ENCODE results near the gene IQSEC1.

IQSEC1 gene

DNA sequence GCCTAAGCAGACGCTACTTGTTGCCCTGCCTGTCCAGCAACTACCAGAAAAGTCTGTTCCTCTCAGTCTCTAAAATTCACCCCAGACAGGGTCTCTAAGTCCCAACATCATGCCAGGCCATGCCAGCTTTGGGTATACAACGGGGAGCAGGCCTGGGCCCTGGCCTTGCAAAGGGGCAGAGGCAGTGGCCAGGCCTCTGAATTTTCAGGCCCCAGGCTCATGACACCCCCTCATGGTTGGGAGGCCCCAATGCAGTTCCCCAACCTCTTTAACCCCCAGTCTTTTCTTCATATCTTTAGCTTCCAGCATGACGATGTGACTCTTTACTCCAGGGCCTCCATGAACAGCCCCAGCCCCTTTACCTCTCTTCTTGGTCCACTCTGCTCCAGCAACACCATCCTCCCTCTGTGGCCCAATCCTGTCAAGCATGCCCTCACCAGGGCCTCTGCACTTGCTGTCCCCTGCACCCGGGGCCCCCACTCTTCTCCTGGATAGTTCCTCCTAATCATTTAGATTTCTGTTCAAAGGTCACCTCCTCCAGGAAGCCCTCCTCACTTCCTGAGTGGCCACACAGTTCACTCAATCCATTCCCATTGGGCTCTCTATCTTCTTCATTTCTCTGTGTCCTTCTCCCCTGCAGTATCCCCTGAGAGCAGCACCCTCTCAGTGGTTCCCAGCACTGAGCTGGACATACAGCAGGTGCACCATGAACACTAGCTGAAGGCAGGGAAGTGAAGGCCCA, 4.8 kb downstream of the IQSEC1 start:
- no peak for DNase-seq (ENCODE audit: low read depth)

DNA sequence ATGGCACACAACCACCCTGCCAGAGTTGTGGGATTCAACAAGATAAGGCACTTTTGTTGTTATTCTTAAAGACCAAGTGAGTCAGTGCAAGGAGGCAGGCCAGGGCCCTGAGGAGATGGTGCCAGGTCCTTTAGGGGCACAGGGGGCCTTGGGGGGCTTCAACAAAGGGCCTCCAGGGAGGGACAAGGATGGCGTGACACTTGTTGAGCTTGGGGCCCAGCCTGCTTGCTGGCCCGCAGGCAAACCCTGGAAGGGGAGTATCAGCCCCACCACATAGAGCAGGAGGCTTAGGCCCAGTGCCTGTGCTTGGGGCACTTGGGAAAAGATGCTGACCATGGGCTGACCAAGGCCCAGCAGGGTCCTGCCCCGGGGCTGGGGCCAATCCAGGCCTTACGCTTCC, 5.5 kb downstream of the IQSEC1 start:
- DNase-seq (ENCODE audit: low read depth): no peak

DNA sequence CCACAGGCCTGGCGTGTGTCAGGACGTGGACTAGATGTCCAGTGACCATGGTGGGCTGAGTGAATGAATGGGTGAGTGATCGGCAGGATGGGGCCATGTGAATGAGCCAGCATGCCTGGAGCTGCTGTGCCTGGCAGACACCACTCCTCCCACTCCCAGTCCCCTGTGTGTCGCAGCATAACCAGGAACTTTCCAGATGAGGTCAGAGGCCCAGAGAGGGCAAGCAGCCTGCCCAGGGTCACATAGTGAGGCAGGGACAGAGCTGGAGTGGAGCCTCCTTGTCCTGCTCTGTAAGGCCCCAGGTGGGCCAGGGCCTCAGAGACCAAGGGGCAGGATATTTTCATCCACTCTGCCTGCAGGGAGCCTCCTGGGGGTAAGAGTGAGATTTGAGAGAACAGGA, 6.4 kb downstream of the IQSEC1 start:
- no peak for DNase-seq (ENCODE audit: low read depth)

DNA sequence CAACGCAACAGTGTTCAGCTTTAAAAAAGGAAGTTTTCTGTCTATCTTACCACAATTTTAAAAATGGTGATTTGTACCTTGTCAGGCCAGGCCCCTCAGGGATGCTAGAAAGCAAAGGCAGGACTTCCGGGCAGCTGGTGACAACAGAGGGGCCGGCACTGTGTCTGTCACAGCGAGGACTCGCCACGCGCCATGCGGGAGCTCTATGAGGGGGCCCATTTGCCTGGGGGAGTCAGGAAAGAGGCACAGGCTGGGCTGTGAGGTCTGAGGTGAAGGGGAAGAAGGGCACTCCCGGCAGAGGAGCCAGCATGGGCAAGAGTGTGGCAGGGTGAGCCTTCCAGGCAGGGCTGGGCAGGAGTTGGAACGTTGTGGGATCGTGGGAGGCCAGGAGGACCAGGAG, 7.0 kb downstream of the IQSEC1 start:
- no peak for DNase-seq (ENCODE audit: low read depth)

DNA sequence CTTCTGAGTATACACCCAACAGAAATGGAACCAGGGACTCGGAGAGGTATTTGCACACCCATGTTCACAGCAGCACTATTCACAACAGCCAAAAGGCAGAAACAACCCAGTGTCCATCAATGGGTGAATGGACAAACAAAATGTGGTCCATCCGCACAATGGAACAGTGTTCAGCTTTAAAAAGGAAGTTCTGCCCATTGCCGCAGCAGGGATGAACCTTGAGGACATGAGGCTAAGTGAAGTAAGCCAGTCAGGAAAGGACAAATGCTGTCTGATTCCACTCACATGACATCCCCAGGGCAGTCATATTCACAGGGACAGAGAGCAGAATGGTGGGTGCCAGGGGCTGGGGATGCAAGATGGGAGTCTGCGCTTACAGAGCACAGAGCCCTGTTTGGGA, 7.5 kb downstream of the IQSEC1 start:
- no peak for DNase-seq (ENCODE audit: low read depth)

DNA sequence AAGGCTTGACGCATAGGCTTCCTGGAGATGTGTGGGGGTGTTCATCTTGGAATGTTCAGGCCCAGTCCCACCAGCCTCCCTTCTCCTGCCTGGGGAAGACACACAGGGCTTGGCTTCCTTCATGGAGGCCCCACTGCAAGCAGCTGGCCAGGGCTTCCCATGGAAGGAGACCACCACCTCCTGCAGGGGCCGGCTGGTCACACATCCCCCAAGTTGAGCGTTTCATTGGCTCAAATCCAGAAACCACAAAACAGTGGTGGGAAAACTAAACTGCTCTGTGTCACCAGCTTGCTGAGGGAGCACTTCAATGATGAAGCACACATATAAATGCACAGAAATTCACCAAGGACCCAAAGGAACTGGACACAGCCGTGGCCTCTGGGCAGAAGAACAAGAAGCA, 8.3 kb downstream of the IQSEC1 start:
- DNase-seq (ENCODE audit: low read depth): no peak

DNA sequence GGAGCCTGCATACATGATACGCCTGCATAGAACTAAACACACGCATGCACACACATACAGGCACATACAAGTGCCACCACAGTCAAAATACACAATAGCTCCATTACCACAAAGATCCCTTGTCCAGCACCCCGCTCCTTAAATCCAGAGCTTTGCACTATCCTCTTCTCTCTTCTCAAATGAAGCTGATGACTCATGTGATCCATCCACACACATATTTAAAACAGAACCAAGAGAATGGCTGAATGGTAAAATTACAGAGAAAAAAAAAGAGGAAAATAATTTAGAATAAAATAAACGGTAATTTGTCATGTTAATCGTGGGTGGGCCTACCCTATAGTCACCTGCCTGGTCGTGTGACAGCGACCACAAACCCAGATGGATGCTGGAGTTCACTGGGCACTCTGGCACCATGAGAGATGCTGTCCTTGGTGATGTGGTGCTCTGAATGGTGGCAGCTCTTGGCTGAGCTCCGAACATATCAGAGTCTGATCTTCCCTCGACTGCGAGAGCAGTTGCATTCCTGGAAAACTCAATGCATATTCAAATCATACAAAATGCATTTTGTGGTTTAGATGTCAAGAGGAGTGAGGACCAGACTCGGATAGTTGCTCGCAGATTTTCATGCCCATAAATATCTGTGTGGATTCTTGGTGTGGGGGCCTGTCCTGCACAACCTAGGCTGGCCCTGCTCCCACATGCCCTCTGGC, 8.9 kb downstream of the IQSEC1 start:
- no peak for DNase-seq (ENCODE audit: low read depth)

DNA sequence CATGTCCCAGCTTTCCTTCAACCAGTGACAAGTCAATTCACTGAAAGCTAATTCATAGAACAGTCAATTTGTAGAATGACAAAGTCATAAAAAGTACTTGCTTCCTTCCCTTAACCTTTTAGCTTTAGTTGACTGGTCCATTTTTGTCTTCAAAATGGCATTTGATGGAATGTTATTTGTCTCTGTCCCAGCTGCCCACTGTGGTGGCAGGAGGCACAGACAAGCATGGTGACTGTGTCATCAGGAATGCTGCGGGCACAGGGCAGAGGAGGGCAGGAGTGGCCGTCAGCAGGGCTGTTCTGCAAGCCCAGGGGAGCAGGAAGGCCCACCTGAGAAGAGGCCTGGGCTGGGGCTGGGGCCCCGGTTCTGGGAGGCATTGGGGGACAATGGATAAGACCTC, 10.0 kb downstream of the IQSEC1 start:
- DNase-seq (ENCODE audit: low read depth): no peak

DNA sequence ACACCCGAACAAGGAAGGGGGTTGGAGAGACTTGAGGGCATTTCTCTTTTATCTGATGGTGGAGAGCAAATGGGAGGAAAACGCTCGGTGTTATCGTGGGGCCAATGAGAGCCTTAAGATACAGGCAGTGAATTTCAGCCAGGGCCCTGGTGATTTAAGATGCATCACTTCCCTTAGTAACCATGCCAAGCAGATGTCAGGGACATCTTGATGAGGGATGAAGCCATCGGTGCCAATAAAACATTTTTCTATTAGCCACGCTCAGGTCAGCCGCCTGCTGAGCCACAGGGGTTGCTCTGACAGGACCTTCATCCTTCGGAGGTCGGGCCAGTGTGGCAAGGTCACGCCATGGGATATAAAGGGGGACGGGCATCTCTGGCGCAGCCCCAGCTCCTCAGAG, 10.6 kb downstream of the IQSEC1 start:
- no peak for DNase-seq (ENCODE audit: low read depth)

DNA sequence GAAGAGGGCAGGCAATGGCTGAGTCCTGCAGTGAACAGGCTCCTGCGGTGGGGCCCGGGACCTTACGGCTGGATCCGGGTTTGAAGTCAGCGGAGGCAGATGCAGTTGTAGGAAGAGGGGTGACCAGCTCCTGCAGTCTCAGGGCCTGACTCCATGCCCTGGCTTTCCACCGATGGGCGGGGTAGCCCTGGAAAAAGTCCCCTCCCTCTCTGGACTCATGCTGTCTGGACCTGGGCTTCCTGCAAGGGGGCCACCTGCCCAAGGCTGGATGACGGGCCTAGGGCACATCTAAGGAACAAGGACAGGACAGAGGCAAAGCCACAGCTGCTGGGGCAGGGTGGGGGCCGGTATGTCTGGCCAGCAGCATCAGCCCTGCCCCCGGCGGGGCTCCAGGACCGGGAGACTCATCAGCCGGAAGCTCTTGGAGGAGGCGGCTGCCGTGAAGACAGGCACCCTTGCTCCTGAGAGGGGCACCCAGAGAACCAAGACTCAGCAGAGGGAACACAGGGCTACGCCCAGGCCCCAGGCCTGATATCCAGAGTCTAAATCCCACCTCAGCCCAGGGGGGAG, 12.8 kb downstream of the IQSEC1 start:
- DNase-seq (ENCODE audit: low read depth): no peak

DNA sequence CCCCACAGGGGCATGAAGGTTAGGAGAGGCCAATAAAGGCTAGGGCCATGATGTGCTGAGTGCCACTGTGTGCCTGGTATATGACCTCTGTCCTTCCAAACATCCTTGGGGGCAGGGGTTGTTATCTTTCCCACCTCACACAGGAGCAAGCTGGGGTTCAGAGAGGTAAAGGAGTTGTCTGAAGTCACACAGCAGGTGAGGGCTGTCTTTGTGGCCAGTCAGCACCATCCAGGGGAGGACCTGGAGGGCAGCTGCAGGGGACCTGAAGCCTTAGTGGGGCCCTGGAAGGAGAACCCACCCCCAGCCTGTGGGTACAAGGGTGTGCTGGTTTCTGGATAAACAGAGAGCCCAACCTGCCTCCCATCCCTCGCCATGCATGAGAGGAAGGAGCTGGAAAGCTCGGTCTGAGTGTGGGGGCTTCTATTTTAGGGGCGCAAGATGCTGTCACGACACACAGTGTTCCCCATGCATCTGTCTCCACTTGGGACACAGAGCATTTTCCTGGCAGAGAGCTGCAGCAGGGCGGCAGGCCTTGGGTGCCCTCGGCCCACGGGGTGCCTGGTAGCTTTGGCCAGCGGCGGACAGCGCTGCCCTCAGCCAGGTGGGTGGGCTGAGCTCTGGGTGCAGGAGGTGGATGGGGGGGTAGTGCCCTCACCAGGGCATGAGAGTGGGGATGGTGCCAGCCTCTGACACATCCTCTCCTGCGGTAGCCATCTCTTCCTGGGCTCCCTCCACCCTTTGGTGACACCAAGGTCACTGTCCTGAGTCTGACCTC, 14.7 kb downstream of the IQSEC1 start:
- no peak for DNase-seq (ENCODE audit: low read depth)

DNA sequence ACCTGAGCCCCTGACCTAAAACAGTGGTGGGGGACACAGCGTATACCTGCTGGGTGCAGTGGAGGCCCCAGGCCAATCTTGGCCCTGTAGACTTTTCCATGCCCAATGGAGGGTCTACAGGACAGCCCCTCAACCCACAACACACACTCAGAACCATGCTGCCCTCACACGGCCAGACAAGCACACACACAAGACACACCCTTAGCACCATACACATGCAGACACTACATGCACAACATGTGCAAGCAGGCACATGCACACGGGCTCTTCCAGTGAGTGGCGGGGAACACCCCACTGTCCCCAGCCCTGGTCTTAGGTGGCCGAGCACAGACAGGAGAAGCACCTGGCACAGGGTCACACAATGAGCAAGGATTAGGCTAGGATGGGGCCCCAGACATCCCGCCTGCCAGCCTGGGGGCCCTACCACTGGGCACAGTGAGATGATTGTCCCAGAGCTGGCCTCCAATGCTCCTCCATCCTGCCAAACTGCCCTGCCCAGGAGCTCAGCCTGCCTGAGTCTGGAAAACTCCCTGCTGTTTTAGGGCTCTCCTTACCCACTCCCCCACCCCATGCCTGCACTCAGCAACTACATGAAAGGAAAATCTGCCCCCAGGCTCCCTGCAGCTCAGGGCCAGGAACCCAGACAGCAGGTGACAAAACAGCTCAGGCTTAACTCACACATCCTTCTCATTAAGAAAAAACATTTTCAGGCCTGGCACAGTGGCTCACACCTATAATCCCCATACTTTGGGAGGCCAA, 15.8 kb downstream of the IQSEC1 start:
- no peak for DNase-seq (ENCODE audit: low read depth)

DNA sequence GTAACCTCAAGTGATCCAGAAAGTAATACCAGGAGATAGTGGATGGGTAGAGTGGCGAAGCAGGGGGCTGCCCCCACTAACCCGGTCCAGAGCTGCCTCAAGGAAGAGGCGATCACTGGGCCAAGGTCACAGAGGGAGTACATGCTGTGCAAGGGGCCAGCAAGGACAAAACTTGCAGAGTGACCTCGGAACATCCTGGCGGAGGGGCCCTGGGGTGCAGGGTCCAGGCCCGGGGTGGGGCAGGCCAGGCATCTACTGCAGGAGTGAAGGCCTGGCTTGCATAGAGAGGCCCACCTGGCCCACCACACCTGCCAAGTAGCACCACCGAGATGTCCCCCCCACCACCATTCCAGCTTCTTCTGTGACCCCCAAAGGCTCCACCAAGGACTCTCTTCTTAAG, 17.6 kb downstream of the IQSEC1 start:
- no peak for DNase-seq (ENCODE audit: low read depth)

DNA sequence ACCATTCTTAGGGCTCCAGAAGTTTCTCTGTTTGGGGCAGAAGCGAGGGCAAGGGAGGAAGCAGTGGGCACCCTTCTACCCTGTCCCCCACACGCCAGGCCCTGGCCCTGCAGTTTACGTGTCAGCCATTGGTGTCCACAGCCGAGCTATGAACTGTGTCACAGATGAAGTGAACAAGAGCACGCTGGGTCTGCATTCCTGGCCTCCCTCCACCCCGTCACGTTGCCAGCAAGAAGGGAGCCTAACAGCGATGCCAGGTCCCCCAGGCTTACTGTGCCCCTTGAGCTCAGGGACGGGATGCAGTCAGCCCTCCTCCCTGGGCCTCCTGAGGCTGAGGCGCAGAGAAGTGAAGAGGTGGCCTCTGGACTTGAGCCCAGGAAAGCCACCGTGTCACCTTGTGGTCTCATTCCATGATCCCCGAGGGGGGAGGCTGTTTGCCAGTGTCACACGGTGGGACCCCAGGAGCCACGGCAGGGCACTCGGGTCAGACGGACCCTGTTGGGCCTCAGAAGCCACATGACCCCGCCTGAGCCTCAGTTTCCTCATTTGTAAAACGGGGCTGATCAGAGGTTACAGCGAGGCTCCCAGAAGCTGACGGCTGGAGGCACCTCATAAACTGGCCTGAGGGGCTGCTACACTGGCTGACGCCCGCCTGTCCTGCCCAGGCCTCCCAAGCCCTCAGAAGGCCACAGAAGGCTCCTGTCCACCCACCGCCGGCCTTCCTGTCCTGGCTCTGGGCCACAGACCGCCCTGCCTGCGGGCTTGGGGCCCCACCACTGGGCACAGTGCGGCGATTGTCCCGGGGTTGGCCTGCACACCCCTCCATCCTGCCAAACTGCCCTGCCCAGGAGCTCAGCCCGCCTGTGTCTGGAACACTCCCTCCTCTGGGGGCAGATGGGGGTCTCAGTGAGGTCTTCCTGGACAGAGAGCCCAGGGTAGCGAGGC, 18.6 kb downstream of the IQSEC1 start:
- no peak for DNase-seq (ENCODE audit: low read depth)

DNA sequence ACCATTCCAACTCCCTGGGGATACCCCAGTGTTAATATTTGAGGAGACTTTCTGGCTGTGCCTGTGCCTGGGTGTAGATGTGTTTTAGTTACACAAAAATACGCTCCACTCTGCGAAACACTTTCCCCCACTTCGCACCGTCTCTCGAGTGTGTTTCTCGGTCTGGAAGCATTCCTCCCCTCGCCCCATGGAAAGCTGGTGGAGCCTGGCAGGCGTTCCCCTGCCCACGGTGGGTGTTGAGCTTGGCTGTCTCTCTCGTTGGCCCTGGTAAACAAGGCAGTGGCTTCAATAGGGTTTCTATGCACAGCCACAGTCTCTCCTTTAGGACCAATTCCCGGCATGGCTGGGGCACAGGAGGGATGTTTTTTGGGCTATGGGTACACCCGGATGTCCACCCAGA, 19.3 kb downstream of the IQSEC1 start:
- no peak for DNase-seq (ENCODE audit: low read depth)

DNA sequence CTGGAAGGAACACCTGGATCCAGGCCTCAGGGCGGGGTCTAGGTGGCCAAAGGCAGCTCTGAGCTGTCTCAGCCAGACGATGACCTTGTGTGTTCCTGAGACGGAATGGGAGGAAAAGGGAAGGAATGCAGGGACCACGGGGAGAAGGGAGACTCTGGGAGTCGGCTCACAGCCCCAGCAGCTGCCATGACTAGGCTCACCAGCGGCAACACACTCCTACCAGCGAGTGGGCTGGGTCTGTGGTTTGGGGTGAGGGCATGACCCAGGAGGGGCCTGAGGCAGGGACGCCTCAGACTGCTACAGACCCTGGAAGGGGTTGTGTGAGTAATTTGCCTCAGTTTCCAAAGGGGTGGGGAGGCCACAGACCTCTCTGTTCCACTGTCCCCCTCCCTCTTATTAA, 19.8 kb downstream of the IQSEC1 start:
- no peak for DNase-seq (ENCODE audit: low read depth)

DNA sequence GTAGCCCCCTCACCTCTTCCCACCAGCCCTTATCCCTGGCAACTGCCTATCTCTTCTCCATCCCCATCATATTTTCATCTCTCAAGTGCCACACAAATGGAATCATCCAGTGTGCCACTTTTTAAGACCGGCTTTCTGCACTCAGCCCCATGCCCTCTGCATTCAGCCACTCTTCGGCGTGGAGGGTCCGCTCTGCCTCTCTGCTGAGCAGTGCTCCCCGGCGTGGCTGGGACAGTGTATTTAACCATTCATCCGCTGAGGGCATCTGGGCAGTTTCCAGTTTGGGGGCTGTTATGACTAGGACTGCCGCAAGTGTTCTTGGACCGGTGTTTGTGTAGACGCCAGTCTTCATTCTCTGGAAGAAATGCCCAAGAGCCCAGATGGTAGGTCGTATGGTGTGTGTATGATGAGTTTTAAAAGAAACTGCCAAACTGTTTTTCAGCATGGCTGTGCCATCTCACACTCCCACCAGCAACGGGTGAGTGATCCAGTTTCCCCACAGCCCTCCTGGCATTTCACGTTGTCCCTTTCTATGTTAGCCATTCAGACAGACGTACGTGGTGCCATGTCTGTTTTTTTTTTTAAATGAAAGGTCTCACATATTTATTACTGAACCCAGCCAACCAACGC, 20.9 kb downstream of the IQSEC1 start:
- no peak for DNase-seq (ENCODE audit: low read depth)

DNA sequence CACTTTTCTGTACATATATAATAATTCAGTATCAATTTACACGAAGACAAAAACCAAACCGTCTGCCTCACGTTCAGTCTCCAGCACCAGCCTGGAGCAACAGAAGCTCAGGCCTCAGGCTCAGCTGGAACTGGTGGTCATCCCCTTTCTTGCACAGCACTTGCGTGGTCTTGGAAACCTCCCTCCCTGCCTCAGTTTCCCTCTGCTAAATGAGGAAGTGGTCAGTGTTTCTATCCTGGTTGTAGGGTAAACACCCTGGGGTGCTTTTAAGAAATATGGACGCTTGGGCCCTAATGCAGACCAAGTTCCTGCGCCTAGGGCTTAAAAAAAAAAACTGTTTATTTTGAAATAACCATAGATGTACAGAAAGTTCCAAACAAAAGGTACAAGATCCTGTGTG, 21.6 kb downstream of the IQSEC1 start:
- DNase-seq (ENCODE audit: low read depth): no peak

DNA sequence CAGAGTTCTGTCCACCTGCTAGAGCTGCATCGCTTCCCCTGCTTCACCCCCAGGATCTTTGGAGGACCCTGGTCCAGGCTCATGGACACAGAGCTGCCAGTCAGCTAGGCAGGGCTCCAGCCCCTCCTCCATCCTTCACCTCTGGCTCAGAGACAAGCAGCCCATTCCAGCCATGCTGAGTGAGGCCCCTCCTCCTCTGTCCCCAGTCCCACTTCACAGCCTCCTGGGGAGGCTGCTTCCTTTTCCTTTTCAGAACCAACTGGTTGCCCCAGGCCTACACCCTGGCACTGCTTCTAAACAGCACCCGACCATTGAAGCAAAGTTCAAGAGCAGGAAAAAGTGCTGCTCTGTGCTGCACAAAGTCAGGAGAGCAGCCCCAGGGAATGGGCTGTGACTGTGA, 22.2 kb downstream of the IQSEC1 start:
- no peak for DNase-seq (ENCODE audit: low read depth)

DNA sequence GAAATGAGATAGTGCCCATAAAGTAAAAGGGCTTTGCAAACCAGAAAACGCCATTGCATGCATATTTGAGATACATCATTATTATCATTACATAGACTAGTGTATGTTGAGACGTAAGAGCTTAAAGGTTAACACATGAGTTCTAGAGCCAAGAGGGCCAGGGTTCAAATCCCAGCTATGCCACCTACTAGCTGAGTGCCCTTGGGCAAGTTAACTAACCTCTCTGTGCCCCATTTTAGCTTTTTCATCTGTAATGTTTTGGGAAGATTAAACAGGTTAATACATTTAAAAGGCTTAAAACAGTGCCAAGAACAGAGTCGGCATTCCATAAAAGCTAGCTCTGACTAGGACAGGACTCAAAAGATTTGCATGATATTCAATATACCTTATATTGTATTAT, 22.8 kb downstream of the IQSEC1 start:
- DNase-seq (ENCODE audit: low read depth): no peak
